HepG2 (cell line): ENCODE results near the gene TM2D1. TPM values are rescaled to one million over a fixed set of nuclear protein-coding genes. Genes with fewer than 3 reads are reported as not detected.

ENCODE experiments used
- ATAC-seq: fragments of 200-7000 bp; cut with Tn5 transposase; 3 replicates; pipeline ENCODE4 v1.9.1; 2020; ENCODE audit warnings: mild to moderate bottlenecking, moderate library complexity
- BruUV-seq: library from RNA; stranded (reverse); fragments of 400-500 nt; replicated peaks from 2 replicates; lab custom pipeline; 2021; lab: Mats Ljungman, UMichigan
- CTCF ChIA-PET: fragments of 300-600 bp; formaldehyde crosslinking; extraction: SDS; loops from one replicate; lab custom pipeline; 2021; ENCODE audit warnings: low total read pairs, inconsistent platforms, low intra/inter-chr PET ratio; lab: Yijun Ruan, JAX
- POLR2A ChIA-PET: fragments of 350-600 bp; sonication (Branson Sonifier 250); formaldehyde crosslinking; loops from one replicate; lab custom pipeline; 2020; ENCODE audit warnings: antibody characterized with exemption, inconsistent platforms; lab: Yijun Ruan, JAX
- DNase-seq: peaks from one replicate; pipeline ENCODE4 v3.0.0-alpha.2; 2015; ENCODE audit warnings: low spot score
- FAIRE-seq: peaks from 3 replicates; lab custom pipeline; 2011; peaks lifted over from hg19 to GRCh38; lab: Jason Lieb, UNC
- H2AFZ ChIP-seq: one replicate; pipeline ENCODE4 v1.6.1; 2011; ENCODE audit warnings: low read length, inconsistent platforms
- H3K27ac ChIP-seq: fragments of 300-600 bp; 3 replicates; pipeline ENCODE4 v1.8.0; 2011; ENCODE audit warnings: mixed run types, mild to moderate bottlenecking, mixed read lengths, low read length, inconsistent platforms; ENCODE audit not compliant: insufficient read depth; ENCODE audit errors: extremely low read length
- H3K27me3 ChIP-seq, 2 experiments: fragments of 200-600 bp in 1 of 2; 2 replicates in 1 of 2; 3 replicates in 1 of 2; pipeline versions ENCODE4 v1.6.0 to v1.8.0; 2011; ENCODE audit warnings: low read length in 2 of 2, mild to moderate bottlenecking in 2 of 2, moderate library complexity in 2 of 2, inconsistent platforms in 1 of 2; ENCODE audit not compliant: insufficient read depth in 2 of 2, control insufficient read depth in 1 of 2
- H3K36me3 ChIP-seq, 2 experiments: fragments of 200-600 bp in 1 of 2; replicated peaks in 1 of 2; 2 replicates in 1 of 2; 3 replicates in 1 of 2; pipeline versions ENCODE4 v1.5.1 to v1.8.0; 2011; ENCODE audit warnings: low read length in 2 of 2, inconsistent platforms in 1 of 2; ENCODE audit not compliant: insufficient read depth in 2 of 2, control insufficient read depth in 1 of 2
- H3K4me1 ChIP-seq: 2 replicates; pipeline ENCODE4 v1.5.1; 2012; ENCODE audit warnings: low read length, inconsistent platforms; ENCODE audit not compliant: insufficient read depth
- H3K4me2 ChIP-seq: 2 replicates; pipeline ENCODE4 v1.6.0; 2011; ENCODE audit warnings: low read depth, low read length, inconsistent platforms
- H3K4me3 ChIP-seq, 3 experiments: fragments of 200-600 bp in 1 of 3; sonication (generic), shearing (Covaris generic) in 1 of 3; replicated peaks in 1 of 3; 2 replicates each; pipeline ENCODE4 v1.5.1; 2011 to 2016; ENCODE audit warnings: low read length in 3 of 3, inconsistent platforms in 2 of 3, low read depth in 2 of 3, mild to moderate bottlenecking in 2 of 3, control low read depth in 1 of 3, mixed read lengths in 1 of 3; ENCODE audit not compliant: insufficient read depth in 1 of 3
- H3K79me2 ChIP-seq: one replicate; pipeline ENCODE4 v1.6.1; 2011; ENCODE audit warnings: low read length, inconsistent platforms; ENCODE audit not compliant: insufficient read depth
- H3K9ac ChIP-seq: 2 replicates; pipeline ENCODE4 v1.6.0; 2011; ENCODE audit warnings: mild to moderate bottlenecking, low read depth, low read length, inconsistent platforms; ENCODE audit not compliant: insufficient read depth
- H3K9me3 ChIP-seq: 2 replicates; pipeline ENCODE4 v1.5.1; 2012; ENCODE audit warnings: mild to moderate bottlenecking, low read length
- H4K20me1 ChIP-seq: 2 replicates; pipeline ENCODE4 v1.6.0; 2011; ENCODE audit warnings: inconsistent platforms, mild to moderate bottlenecking, low read length, moderate library complexity; ENCODE audit not compliant: insufficient read depth
- FOXP4 ChIP-seq: sonication (generic); formaldehyde crosslinking; IDR thresholded peaks from 2 replicates; pipeline ENCODE4 v1.4.0; 2020; ENCODE audit warnings: missing genetic modification reagents
- MAFF ChIP-seq: IDR thresholded peaks from 2 replicates; pipeline ENCODE4 v1.6.1; 2011; ENCODE audit warnings: low read depth, low read length, improper control_type of control experiment
- MAFG ChIP-seq: sonication (generic); formaldehyde crosslinking; IDR thresholded peaks from 2 replicates; pipeline ENCODE4 v1.5.1; 2020; ENCODE audit warnings: mild to moderate bottlenecking, missing genetic modification reagents
- MAFK ChIP-seq, 2 experiments: IDR thresholded peaks in 1 of 2; conservative IDR thresholded peaks in 1 of 2; 2 replicates each; pipeline ENCODE4 v1.6.1; 2011; ENCODE audit warnings: improper control_type of control experiment in 2 of 2, low read length in 2 of 2
- NFE2L2 ChIP-seq: fragments of 150-350 bp; IDR thresholded peaks from 2 replicates; pipeline ENCODE4 v1.6.1; 2014; ENCODE audit warnings: low read length
- PBX2 ChIP-seq: IDR thresholded peaks from 2 replicates; pipeline ENCODE4 v1.6.1; 2016; ENCODE audit warnings: control low read depth
- REL ChIP-seq: sonication (generic); formaldehyde crosslinking; conservative IDR thresholded peaks from 2 replicates; pipeline ENCODE4 v1.8.0; 2022; ENCODE audit warnings: mild to moderate bottlenecking, missing genetic modification reagents, moderate library complexity
- ZNF75D ChIP-seq: sonication (generic); formaldehyde crosslinking; IDR thresholded peaks from 2 replicates; pipeline ENCODE4 v1.8.1; 2023; ENCODE audit warnings: missing genetic modification reagents, mild to moderate bottlenecking, borderline replicate concordance
- WGBS: methylation state at CpG from one replicate; pipeline ENCODE4 v1.1.6; 2017; ENCODE audit warnings: low lambda C conversion rate; 5-methylcytosine and 5-hydroxymethylcytosine counted together
- in situ Hi-C: cut with HindIII; loops from 2 replicates; pipeline ENCODE4 v1.10.0; 2017; ENCODE audit warnings: low pct_unique_long_range_greater_than_20kb; ENCODE audit not compliant: extremely low pct_ligation_motif_present
- intact Hi-C: fragments of 100-400 bp; cut with micrococcal nuclease; formaldehyde crosslinking; loops from one replicate; pipeline ENCODE4 v1.10.0; 2022; ENCODE audit not compliant: unreplicated experiment
- polyA plus RNA-seq, 8 experiments: library from polyadenylated mRNA; depleted of rRNA in 3 of 8; stranded (reverse) in 7 of 8; unstranded in 1 of 8; fragments of >200 nt; fragmentation: Illumina TruSeq in 4 of 8; extraction: Trizol in 4 of 8; gene quantifications; 2 replicates each; pipeline versions ENCODE4 v1.2.1 to v1.2.3, GENCODE V29; 2011 to 2016; ENCODE audit warnings: low read depth in 4 of 8, missing spikeins in 1 of 8, mixed read lengths in 1 of 8; ENCODE audit not compliant: insufficient read depth in 1 of 8
- total RNA-seq, 5 experiments: library from RNA; depleted of rRNA; stranded (reverse); fragments of >200 nt; fragmentation: Illumina TruSeq; extraction: Trizol; gene quantifications; 2 replicates each; pipeline ENCODE4 v1.2.3, GENCODE V29; 2016; ENCODE audit warnings: low read depth in 1 of 5

Gene TM2D1
- total and polyA plus RNA-seq, 2 of the 13 experiments (the other 11 are each of a cell fraction or from before 2014, with no cell fraction given): 26.6 to 49.0 TPM

- ChIA-PET POLR2A (no interaction called here), CTCF (no interaction called here)
- in situ Hi-C loops (no loop called here), intact Hi-C loops (no loop called here)
- H3K4me2 ChIP-seq: no peak overlapping the region
- BruUV-seq: no TSS peak
- no peaks in the 10 kb centered on the region for H3K9me3 ChIP-seq
- ATAC-seq: no peak
- H3K27ac ChIP-seq: peak overlapping the region; percentile 54
- peaks cover 37% of the 10 kb centered on the region for H3K4me1 ChIP-seq
- no peak overlapping the region for H2AFZ ChIP-seq
- H3K9ac ChIP-seq: no peak overlapping the region
- 0% methylated on average over 1 of the region's 1 CpG for WGBS
- H3K27me3 ChIP-seq: no peaks in the 10 kb centered on the region
- no peak overlapping the region for H3K4me3 ChIP-seq
- H4K20me1 ChIP-seq: no peaks in the 10 kb centered on the region
- no peak for DNase-seq
- peaks cover 10% of the 10 kb centered on the region for H3K79me2 ChIP-seq
- TF ChIP-seq REL: no peak
- peak; percentile 99 for TF ChIP-seq NFE2L2
- TF ChIP-seq MAFF: peak; percentile 89
- no peak for TF ChIP-seq PBX2 (CRISPR knock-in tag)
- no peak for TF ChIP-seq ZNF75D (CRISPR knock-in tag)
- no peak for TF ChIP-seq FOXP4 (CRISPR knock-in tag)
- TF ChIP-seq MAFG: peak; percentile 29; the same call in 1 of the 2 replicates
- TF ChIP-seq MAFK (conservative IDR thresholded peaks at IDR 0.05 in 1 of 2, IDR thresholded peaks at IDR 0.05 in 1 of 2; ENCODE audit: low read length in 2 of 2): peak; percentile 93 to 94
- no peaks in the 10 kb centered on the region for H3K36me3 ChIP-seq
- no peak for FAIRE-seq
Measured at GRCh38 chr1:61746813-61747212, 21.9 kb upstream of the TM2D1 start.
